22Rv1 (cell line): ENCODE results near the gene MYH14.

Source experiments
- H3K27ac ChIP-seq: fragments of 450-650 bp; 2 replicates; pipeline ENCODE4 v1.5.1; 2017
- CTCF ChIP-seq: fragments of 450-650 bp; IDR thresholded peaks from 2 replicates; pipeline ENCODE4 v1.5.1; 2017; ENCODE audit warnings: mild to moderate bottlenecking
- ZFX ChIP-seq: fragments of 450-650 bp; IDR thresholded peaks from 2 replicates; pipeline ENCODE4 v1.6.1; 2017; ENCODE audit warnings: antibody characterized with exemption, borderline replicate concordance

MYH14 gene

DNA sequence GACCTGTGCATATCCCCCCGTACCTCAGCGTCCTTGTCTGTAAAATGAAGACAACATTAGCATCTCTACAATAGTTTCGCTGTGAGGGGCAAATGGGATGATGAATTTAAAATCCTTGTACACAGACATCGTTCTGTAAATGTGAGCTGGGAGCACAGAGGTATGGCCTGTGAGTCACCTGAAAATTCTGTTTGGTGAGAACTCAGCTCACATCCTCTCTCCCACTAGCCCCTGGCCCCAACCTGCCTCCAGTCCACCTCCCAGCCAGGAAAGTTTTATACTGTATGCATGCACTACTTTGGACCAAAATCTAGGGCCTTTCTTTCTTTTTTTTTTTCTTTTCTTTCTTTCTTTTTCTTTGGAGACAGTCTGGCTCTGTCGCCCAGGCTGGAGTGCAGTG is 31.7 kb upstream of the MYH14 start:
- H3K27ac ChIP-seq = no peak overlapping the region
- no peak for TF ChIP-seq CTCF
- no peak for TF ChIP-seq ZFX

DNA sequence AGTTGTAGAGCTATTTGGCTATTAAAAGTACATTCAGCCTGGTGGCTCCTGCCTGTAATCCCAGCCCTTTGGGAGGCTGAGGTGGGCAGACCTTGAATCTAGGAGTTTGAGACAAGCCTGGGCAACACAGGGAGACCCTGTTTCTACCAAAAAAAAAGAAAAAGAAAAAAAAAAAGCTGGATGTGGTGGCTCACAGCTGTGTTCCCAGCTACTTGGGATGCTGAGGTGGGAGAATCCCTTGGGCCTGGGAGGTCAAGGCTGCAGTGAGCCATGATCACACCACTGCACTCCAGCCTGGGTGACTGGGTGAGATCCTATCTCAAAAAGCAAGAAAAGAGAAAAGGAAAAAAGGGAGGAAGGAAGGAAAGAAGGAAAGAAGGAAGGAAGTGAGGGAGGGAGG is 30.7 kb upstream of the MYH14 start:
- H3K27ac ChIP-seq = peak overlapping the region; percentile 46
- TF ChIP-seq ZFX = no peak
- no peak for TF ChIP-seq CTCF

- peak overlapping the region; percentile 46 for H3K27ac ChIP-seq
- TF ChIP-seq CTCF = no peak
- TF ChIP-seq ZFX = no peak
Observed at GRCh38 chr19:50173127-50173526, 30.3 kb upstream of the MYH14 start.

DNA sequence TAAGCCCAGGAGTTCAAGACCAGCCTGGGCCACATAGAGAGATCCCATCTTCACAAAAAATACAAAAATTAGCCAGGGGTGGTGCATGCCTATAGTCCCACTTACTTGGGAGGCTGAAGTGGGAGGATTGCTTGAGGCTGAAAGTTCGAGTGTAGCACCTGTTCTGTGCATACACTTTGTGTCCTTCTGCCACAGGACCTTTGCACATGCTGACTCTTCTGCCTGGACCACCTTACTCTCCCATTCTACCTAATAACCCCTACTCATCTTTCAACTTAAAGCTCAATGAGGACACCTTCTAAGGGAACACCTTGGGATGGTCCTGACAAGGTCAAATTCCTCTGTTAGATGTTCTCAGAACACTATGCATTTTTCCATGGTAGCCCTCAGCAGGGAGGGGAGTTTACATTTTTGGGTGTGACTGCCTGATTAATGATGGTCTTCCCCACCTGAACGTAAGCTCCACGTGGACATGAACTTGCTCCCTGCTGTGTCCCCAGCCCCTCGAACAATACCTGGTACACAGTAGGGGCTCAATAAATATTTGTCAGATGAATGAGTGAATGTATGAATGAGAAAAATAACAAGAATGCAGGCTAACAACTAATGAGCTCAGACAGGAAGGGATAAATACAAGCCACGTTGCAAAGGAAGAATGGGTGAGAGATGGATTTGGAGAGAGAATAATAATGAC is 29.2 kb upstream of the MYH14 start:
- no peak overlapping the region for H3K27ac ChIP-seq
- TF ChIP-seq ZFX (no peak), CTCF (no peak)

GRCh38 chr19:50175924-50176323 is 27.5 kb upstream of the MYH14 start:
- TF ChIP-seq CTCF = no peak
- no peak for TF ChIP-seq ZFX
- H3K27ac ChIP-seq = no peak overlapping the region

GRCh38 chr19:50176775-50177174 is 26.6 kb upstream of the MYH14 start:
- TF ChIP-seq CTCF = no peak
- no peak for TF ChIP-seq ZFX
- H3K27ac ChIP-seq = no peak overlapping the region

- H3K27ac ChIP-seq = peak overlapping the region; percentile 7; the same call in 1 of the 2 replicates
- TF ChIP-seq CTCF (no peak), ZFX (no peak)
Observed at GRCh38 chr19:50178320-50178719, 25.1 kb upstream of the MYH14 start.
